ENCODE results near the gene CNDP2.

- TF ChIP-seq CTCF (IDR thresholded peaks at IDR 0.05; ENCODE audit: insufficient read depth, low read length, poor library complexity, severe bottlenecking) (no peak), EZH2phosphoT487 (conservative IDR thresholded peaks at IDR 0.05; ENCODE audit: low read length) (no peak)
Measured at GRCh38 chr18:74492259-74492658, 3.9 kb upstream of the CNDP2 start.

All from SU-DHL-6 (cell line).